B cell (primary cell): Measurements from ENCODE around the gene RIT2. TPM values are rescaled to one million over a fixed set of nuclear protein-coding genes. Genes with fewer than 3 reads are reported as not detected.

Experiments used
- ATAC-seq: fragments of 200-7000 bp; cut with Tn5 transposase; one replicate; pipeline ENCODE4 v1.10.0; 2021; ENCODE audit warnings: low read depth, mild to moderate bottlenecking, moderate number of reproducible peaks, moderate library complexity
- CTCF ChIA-PET: fragments of 350-600 bp; sonication (Branson Sonifier 250); formaldehyde crosslinking; loops from one replicate; lab custom pipeline; 2021; ENCODE audit warnings: antibody characterized with exemption, inconsistent platforms; lab: Charles Lee
- POLR2A ChIA-PET: fragments of 350-600 bp; sonication (Branson Sonifier 250); formaldehyde crosslinking; loops from one replicate; lab custom pipeline; 2021; ENCODE audit warnings: antibody characterized with exemption; lab: Charles Lee
- DNase-seq: peaks from one replicate; pipeline ENCODE4 v3.0.0; 2013
- H2AFZ ChIP-seq: 2 replicates; pipeline ENCODE4 v1.6.1; 2012; ENCODE audit warnings: mild to moderate bottlenecking, low read depth, low read length; ENCODE audit not compliant: insufficient read depth, poor library complexity, severe bottlenecking
- H3K27ac ChIP-seq, 2 donors: 1 replicate in 1 of 2; 2 replicates in 1 of 2; pipeline ENCODE4 v1.5.1; 2012 to 2013; ENCODE audit warnings: low read length in 2 of 2, mild to moderate bottlenecking in 2 of 2, moderate library complexity in 1 of 2
- H3K27me3 ChIP-seq, 4 experiments: fragments of 200-600 bp in 1 of 4; sonication (generic) in 1 of 4; replicated peaks in 1 of 4; 1 replicate in 2 of 4; 2 replicates in 2 of 4; pipeline versions ENCODE4 v1.6.1 to v1.7.0; 2013 to 2016; ENCODE audit warnings: low read length in 3 of 4, mild to moderate bottlenecking in 2 of 4, mixed read lengths in 1 of 4, moderate library complexity in 1 of 4; ENCODE audit not compliant: insufficient read depth in 4 of 4, control insufficient read depth in 3 of 4; ENCODE audit errors: control extremely low read depth in 1 of 4
- H3K36me3 ChIP-seq, 2 experiments: replicated peaks in 1 of 2; 1 replicate in 1 of 2; 2 replicates in 1 of 2; pipeline versions ENCODE4 v1.6.1 to v1.7.1; 2013; ENCODE audit warnings: low read length in 1 of 2; ENCODE audit not compliant: insufficient read depth in 2 of 2, control insufficient read depth in 1 of 2; ENCODE audit errors: control extremely low read depth in 1 of 2, extremely low read depth in 1 of 2
- H3K4me1 ChIP-seq, 2 donors: fragments of 200-600 bp in 1 of 2; sonication (generic) in 1 of 2; 1 replicate in 1 of 2; 2 replicates in 1 of 2; pipeline versions ENCODE4 v1.5.1 to v1.6.1; 2013 to 2017; ENCODE audit warnings: low read length in 2 of 2; ENCODE audit not compliant: control insufficient read depth in 2 of 2, insufficient read depth in 2 of 2
- H3K4me2 ChIP-seq: replicated peaks from 2 replicates; pipeline ENCODE3; 2012; ENCODE audit warnings: mild to moderate bottlenecking, low read depth, low read length; ENCODE audit not compliant: poor library complexity, severe bottlenecking
- H3K4me3 ChIP-seq, 5 experiments: fragments of 200-600 bp in 1 of 5; sonication (generic) in 1 of 5; 1 replicate in 3 of 5; 2 replicates in 2 of 5; pipeline versions ENCODE4 v1.5.1 to v1.7.0; 2011 to 2016; ENCODE audit warnings: low read length in 4 of 5, mild to moderate bottlenecking in 4 of 5, low read depth in 2 of 5, control low read depth in 1 of 5, moderate library complexity in 1 of 5; ENCODE audit not compliant: insufficient read depth in 1 of 5; ENCODE audit errors: control extremely low read depth in 1 of 5, extremely low read depth in 1 of 5
- H3K79me2 ChIP-seq: fragments of 200-600 bp; sonication (generic); one replicate; pipeline ENCODE4 v1.6.0; 2016; ENCODE audit warnings: low read length; ENCODE audit not compliant: control insufficient read depth, insufficient read depth
- H3K9ac ChIP-seq: fragments of 200-600 bp; sonication (generic); 2 replicates; pipeline ENCODE4 v1.6.1; 2017; ENCODE audit warnings: mild to moderate bottlenecking, low read length, moderate library complexity
- H3K9me3 ChIP-seq, 3 donors: one replicate each; pipeline versions ENCODE4 v1.6.1 to v1.7.1; 2013; ENCODE audit warnings: low read length in 2 of 3; ENCODE audit not compliant: control insufficient read depth in 2 of 3, insufficient read depth in 1 of 3; ENCODE audit errors: control extremely low read depth in 1 of 3
- H4K20me1 ChIP-seq: 2 replicates; pipeline ENCODE4 v1.6.0; 2012; ENCODE audit warnings: mild to moderate bottlenecking, low read length; ENCODE audit not compliant: insufficient read depth, control insufficient read depth, poor library complexity, severe bottlenecking
- H3K27ac Mint-ChIP-seq: one replicate; pipeline ENCODE4 v1.8.0; 2021; ENCODE audit warnings: mixed read lengths
- H3K27me3 Mint-ChIP-seq: one replicate; pipeline ENCODE4 v1.8.0; 2021; ENCODE audit warnings: mixed read lengths
- H3K4me1 Mint-ChIP-seq: one replicate; pipeline ENCODE4 v1.8.0; 2021; ENCODE audit warnings: mixed read lengths
- H3K4me3 Mint-ChIP-seq: one replicate; pipeline ENCODE4 v1.8.0; 2021; ENCODE audit warnings: mixed read lengths
- H3K9me3 Mint-ChIP-seq: one replicate; pipeline ENCODE4 v1.8.0; 2022; ENCODE audit warnings: mixed read lengths; ENCODE audit not compliant: insufficient read depth
- EZH2 ChIP-seq: IDR thresholded peaks from 2 replicates; pipeline ENCODE4 v1.6.1; 2012; ENCODE audit warnings: borderline replicate concordance, low read depth, mild to moderate bottlenecking, moderate library complexity, low read length; ENCODE audit not compliant: insufficient read depth, poor library complexity, severe bottlenecking
- WGBS: methylation state at CpG from one replicate; pipeline ENCODE4 v1.1.5; 2013; ENCODE audit warnings: missing lambda C conversion rate; ENCODE audit not compliant: insufficient coverage; 5-methylcytosine and 5-hydroxymethylcytosine counted together
- intact Hi-C: fragments of 100-400 bp; cut with micrococcal nuclease; formaldehyde crosslinking; loops from one replicate; pipeline ENCODE4 v1.10.0; 2022
- polyA plus RNA-seq: library from polyadenylated mRNA; depleted of rRNA; stranded (reverse); fragments of >200 nt; gene quantifications from 2 replicates; pipeline ENCODE4 v1.2.3, GENCODE V29; 2012
- total RNA-seq, 2 donors: library from RNA; stranded (reverse); fragments of 120-200 nt in 1 of 2; gene quantifications; 1 replicate in 1 of 2; 2 replicates in 1 of 2; pipeline versions ENCODE4 v1.2.3 to v1.2.4, GENCODE V29; 2013 to 2022
- TF ChIP-seq, protein P1 (sequence below): fragments of 200-600 bp; IDR thresholded peaks from one replicate; pipeline ENCODE4 v1.8.0; 2022; ENCODE audit warnings: antibody characterized with exemption, mild to moderate bottlenecking

Gene RIT2
- total and polyA plus RNA-seq, 2 donors (not counting 1 experiment from before 2014, with no cell fraction given) = not detected

DNA sequence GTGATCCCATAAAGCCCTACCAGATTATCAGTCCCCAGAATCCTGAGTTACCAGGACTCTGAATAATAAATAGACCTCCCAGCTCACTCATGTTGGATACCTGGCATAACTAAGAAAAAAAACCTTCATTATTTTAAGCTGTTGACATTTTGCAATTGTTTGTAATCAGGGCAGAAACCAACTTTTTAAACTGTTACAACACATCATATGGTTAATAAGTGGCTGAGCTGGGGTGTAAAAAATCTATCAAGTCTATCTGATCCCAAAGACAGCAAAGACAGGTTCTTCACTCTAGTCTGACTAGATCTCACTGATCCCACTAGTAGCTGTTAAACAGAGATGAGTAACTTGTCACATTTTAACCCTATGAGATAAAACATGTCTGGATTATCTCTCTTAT lies 370.3 kb downstream of the RIT2 start:
- Histone ChIP-seq H3K9me3 (no peaks in the 10 kb centered on the region), H4K20me1 (no peaks in the 10 kb centered on the region), H3K4me2 (no peak overlapping the region), H3K36me3 (no peaks in the 10 kb centered on the region), H3K27ac (no peak overlapping the region), H3K79me2 (no peaks in the 10 kb centered on the region), H2AFZ (no peak overlapping the region), H3K27me3 (no peaks in the 10 kb centered on the region), H3K4me1 (no peaks in the 10 kb centered on the region), H3K4me3 (no peak overlapping the region), H3K9ac (no peak overlapping the region)
- DNase-seq = no peak
- intact Hi-C loops = no loop called here
- ChIA-PET CTCF (no interaction called here), POLR2A (no interaction called here)
- Mint-ChIP-seq H3K27ac (no peak overlapping the region), H3K9me3 (peaks cover 2% of the 10 kb centered on the region), H3K4me3 (no peak overlapping the region), H3K27me3 (no peaks in the 10 kb centered on the region), H3K4me1 (no peaks in the 10 kb centered on the region)
- TF ChIP-seq, protein P1, sequence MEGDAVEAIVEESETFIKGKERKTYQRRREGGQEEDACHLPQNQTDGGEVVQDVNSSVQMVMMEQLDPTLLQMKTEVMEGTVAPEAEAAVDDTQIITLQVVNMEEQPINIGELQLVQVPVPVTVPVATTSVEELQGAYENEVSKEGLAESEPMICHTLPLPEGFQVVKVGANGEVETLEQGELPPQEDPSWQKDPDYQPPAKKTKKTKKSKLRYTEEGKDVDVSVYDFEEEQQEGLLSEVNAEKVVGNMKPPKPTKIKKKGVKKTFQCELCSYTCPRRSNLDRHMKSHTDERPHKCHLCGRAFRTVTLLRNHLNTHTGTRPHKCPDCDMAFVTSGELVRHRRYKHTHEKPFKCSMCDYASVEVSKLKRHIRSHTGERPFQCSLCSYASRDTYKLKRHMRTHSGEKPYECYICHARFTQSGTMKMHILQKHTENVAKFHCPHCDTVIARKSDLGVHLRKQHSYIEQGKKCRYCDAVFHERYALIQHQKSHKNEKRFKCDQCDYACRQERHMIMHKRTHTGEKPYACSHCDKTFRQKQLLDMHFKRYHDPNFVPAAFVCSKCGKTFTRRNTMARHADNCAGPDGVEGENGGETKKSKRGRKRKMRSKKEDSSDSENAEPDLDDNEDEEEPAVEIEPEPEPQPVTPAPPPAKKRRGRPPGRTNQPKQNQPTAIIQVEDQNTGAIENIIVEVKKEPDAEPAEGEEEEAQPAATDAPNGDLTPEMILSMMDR = no peak
- TF ChIP-seq EZH2 = no peak
- ATAC-seq = no peak

DNA sequence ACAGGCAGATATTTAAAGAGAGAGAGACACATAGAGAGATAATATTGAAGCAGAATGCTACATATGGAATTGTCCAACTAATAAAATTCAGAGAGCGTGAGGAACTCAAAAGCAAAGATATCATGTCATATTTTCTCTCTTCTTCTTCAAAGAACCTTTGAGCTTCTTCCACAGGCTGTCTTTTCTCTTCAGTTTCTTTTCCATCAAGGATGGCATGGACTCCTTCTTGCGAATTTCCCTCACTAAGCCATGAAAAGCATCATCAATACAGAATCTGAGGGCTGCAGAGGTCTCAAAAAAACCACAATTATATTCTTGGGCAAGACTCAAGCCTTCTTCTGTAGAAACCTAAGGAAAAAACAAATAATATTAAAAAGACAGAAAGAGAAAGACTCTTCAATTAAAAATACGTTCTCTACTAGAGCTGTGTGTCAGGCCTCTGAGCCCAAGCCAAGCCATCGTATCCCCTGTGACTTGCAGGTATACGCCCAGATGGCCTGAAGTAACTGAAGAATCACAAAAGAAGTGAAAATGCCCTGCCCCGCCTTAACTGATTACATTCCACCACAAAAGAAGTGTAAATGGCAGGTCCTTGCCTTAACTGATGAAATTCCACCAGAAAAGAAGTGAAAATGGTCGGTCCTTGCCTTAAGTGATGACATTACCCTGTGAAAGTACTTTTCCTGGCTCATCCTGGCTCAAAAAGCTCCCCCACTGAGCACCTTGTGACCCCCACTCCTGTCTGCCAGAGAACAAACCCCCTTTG lies 371.9 kb downstream of the RIT2 start:
- H3K36me3 ChIP-seq = no peaks in the 10 kb centered on the region
- no peaks in the 10 kb centered on the region for H3K79me2 ChIP-seq
- H3K4me1 ChIP-seq = no peaks in the 10 kb centered on the region
- H3K9me3 ChIP-seq = no peaks in the 10 kb centered on the region
- H3K4me2 ChIP-seq = no peak overlapping the region
- H3K27me3 ChIP-seq = no peaks in the 10 kb centered on the region
- DNase-seq = no peak
- Mint-ChIP-seq H3K4me3 (no peak overlapping the region), H3K27ac (no peak overlapping the region), H3K9me3 (no peaks in the 10 kb centered on the region), H3K4me1 (no peaks in the 10 kb centered on the region), H3K27me3 (no peaks in the 10 kb centered on the region)
- H2AFZ ChIP-seq = no peak overlapping the region
- 56% methylated on average over 6 of the region's 7 CpGs for WGBS
- ATAC-seq = no peak
- no peak overlapping the region for H3K27ac ChIP-seq
- H4K20me1 ChIP-seq = no peaks in the 10 kb centered on the region
- no peak overlapping the region for H3K9ac ChIP-seq
- TF ChIP-seq, protein P1 = no peak
- H3K4me3 ChIP-seq = no peak overlapping the region
- ChIA-PET POLR2A (no interaction called here), CTCF (no interaction called here)
- intact Hi-C loops = no loop called here
